T-cell (primary cell): ENCODE data around the gene JUN. TPM values are rescaled to one million over a fixed set of nuclear protein-coding genes. Genes with fewer than 3 reads are reported as not detected.
"Not testable (repeated sequence)": the region's sequence is repeated elsewhere in the genome, so short reads cannot be mapped to it uniquely, and the experiment has no call there.

Experiments used
- ATAC-seq, 4 experiments: fragments of 200-7000 bp in 3 of 4; fragments of 150-1000 bp in 1 of 4; cut with Tn5 transposase; replicated peaks in 1 of 4; 1 replicate in 3 of 4; 2 replicates in 1 of 4; pipeline ENCODE4 v1.10.0; 2021; ENCODE audit warnings: moderate library complexity in 3 of 4, mild to moderate bottlenecking in 2 of 4, moderate number of reproducible peaks in 1 of 4
- CTCF ChIA-PET, 2 donors: fragments of 300-600 bp; sonication (Branson Sonifier 250); formaldehyde crosslinking; loops; one replicate each; lab custom pipeline; 2022; ENCODE audit warnings: antibody characterized with exemption in 2 of 2; lab: Charles Lee
- POLR2A ChIA-PET, 2 donors: fragments of 300-600 bp; sonication (Branson Sonifier 250); formaldehyde crosslinking; loops; one replicate each; lab custom pipeline; 2022; ENCODE audit warnings: antibody characterized with exemption in 2 of 2; lab: Charles Lee
- DNase-seq, 35 experiments: peaks; one replicate each; pipeline versions ENCODE4 v3.0.0 to v3.0.0-alpha.2; 2013 to 2023
- H3K27ac ChIP-seq: one replicate; pipeline ENCODE4 v1.5.1; 2013; ENCODE audit warnings: low read length
- H3K27me3 ChIP-seq, 2 experiments: replicated peaks in 1 of 2; 1 replicate in 1 of 2; 2 replicates in 1 of 2; pipeline versions ENCODE4 v1.6.1 to v1.7.0; 2013; ENCODE audit warnings: low read length in 1 of 2, mixed read lengths in 1 of 2; ENCODE audit not compliant: control insufficient read depth in 2 of 2, insufficient read depth in 2 of 2; ENCODE audit errors: extremely low read depth in 1 of 2
- H3K36me3 ChIP-seq, 2 donors: 1 replicate in 1 of 2; 2 replicates in 1 of 2; pipeline versions ENCODE4 v1.6.1 to v1.7.0; 2013; ENCODE audit warnings: low read length in 1 of 2; ENCODE audit not compliant: control insufficient read depth in 2 of 2, insufficient read depth in 1 of 2; ENCODE audit errors: extremely low read depth in 1 of 2
- H3K4me1 ChIP-seq, 2 experiments: 1 replicate in 1 of 2; 2 replicates in 1 of 2; pipeline versions ENCODE4 v1.6.1 to v1.7.0; 2013; ENCODE audit warnings: low read length in 2 of 2, mixed read lengths in 1 of 2; ENCODE audit not compliant: insufficient read depth in 2 of 2, control insufficient read depth in 1 of 2; ENCODE audit errors: extremely low read depth in 1 of 2
- H3K4me3 ChIP-seq, 2 donors: 1 replicate in 1 of 2; 2 replicates in 1 of 2; pipeline versions ENCODE4 v1.5.1 to v1.7.0; 2013; ENCODE audit warnings: mild to moderate bottlenecking in 2 of 2, low read length in 1 of 2, moderate library complexity in 1 of 2; ENCODE audit not compliant: control insufficient read depth in 1 of 2; ENCODE audit errors: extremely low read depth in 1 of 2
- H3K9me3 ChIP-seq: 2 replicates; pipeline ENCODE4 v1.7.0; 2013
- H3K27ac Mint-ChIP-seq, 2 donors: one replicate each; pipeline ENCODE4 v1.8.0; 2020 to 2021; ENCODE audit warnings: mild to moderate bottlenecking in 2 of 2, mixed read lengths in 2 of 2
- H3K27me3 Mint-ChIP-seq, 2 donors: one replicate each; pipeline ENCODE4 v1.8.0; 2021 to 2022; ENCODE audit warnings: mixed read lengths in 2 of 2
- H3K36me3 Mint-ChIP-seq: one replicate; pipeline ENCODE4 v1.8.0; 2021; ENCODE audit warnings: mixed read lengths
- H3K4me1 Mint-ChIP-seq, 3 donors: one replicate each; pipeline ENCODE4 v1.8.0; 2020 to 2022; ENCODE audit warnings: mixed read lengths in 3 of 3, mild to moderate bottlenecking in 1 of 3
- H3K4me3 Mint-ChIP-seq, 3 donors: one replicate each; pipeline ENCODE4 v1.8.0; 2020 to 2022; ENCODE audit warnings: mild to moderate bottlenecking in 3 of 3, mixed read lengths in 3 of 3, moderate library complexity in 3 of 3
- H3K9me3 Mint-ChIP-seq, 3 donors: one replicate each; pipeline ENCODE4 v1.8.0; 2020 to 2022; ENCODE audit warnings: mixed read lengths in 3 of 3
- WGBS: methylation state at CpG from one replicate; pipeline ENCODE4 v1.1.5; 2013; ENCODE audit warnings: missing lambda C conversion rate; ENCODE audit not compliant: insufficient coverage; 5-methylcytosine and 5-hydroxymethylcytosine counted together
- total RNA-seq, 35 experiments: library from RNA in 6 of 35; stranded (reverse) in 6 of 35; fragments of 120-200 nt in 1 of 35; gene quantifications; one replicate each; pipeline versions ENCODE4 v1.2.1 to v1.2.4 and lab custom pipeline; 2013 to 2026

JUN gene
- total RNA-seq, 5 donors from 2014 or later (not counting 1 experiment from before 2014, with no cell fraction given): 43.2 to 1,335 (median 56.6) TPM

DNA sequence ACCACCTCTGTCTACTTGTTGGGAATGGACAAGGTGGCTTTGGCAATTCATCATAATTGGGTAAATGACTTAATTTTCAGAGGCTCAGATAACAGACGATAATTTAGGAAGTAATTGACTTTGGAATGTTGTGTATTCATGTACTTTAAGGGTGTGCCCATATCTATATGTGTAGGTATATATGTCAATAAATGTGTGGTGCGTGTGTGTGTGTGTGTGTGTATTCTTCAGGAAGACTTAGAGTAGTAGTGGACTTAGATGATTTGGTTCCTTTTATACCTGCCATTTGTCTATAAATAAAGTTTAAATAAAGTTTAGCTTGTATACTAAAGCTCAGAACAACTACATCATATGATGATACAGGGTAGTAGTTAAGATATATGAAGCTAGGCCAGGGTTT, 20.0 kb upstream of the JUN start:
- Histone ChIP-seq H3K27ac (no peak overlapping the region), H3K27me3 (no peaks in the 10 kb centered on the region), H3K4me3 (no peak overlapping the region), H3K9me3 (no peaks in the 10 kb centered on the region), H3K36me3 (no peaks in the 10 kb centered on the region), H3K4me1 (no peaks in the 10 kb centered on the region)
- ChIA-PET POLR2A (no interaction called here), CTCF (no interaction called here)
- peaks cover 14 to 20% (median 18%) of the 10 kb centered on the region in 3 donors for H3K4me1 Mint-ChIP-seq
- DNase-seq (no peak), ATAC-seq (no peak)
- H3K27me3 Mint-ChIP-seq: no peaks in the 10 kb centered on the region
- H3K4me3 Mint-ChIP-seq: no peak overlapping the region
- 83% methylated on average over 1 of the region's 2 CpGs for WGBS
- H3K36me3 Mint-ChIP-seq: peaks cover 39% of the 10 kb centered on the region
- no peak overlapping the region for H3K27ac Mint-ChIP-seq
- no peaks in the 10 kb centered on the region for H3K9me3 Mint-ChIP-seq

DNA sequence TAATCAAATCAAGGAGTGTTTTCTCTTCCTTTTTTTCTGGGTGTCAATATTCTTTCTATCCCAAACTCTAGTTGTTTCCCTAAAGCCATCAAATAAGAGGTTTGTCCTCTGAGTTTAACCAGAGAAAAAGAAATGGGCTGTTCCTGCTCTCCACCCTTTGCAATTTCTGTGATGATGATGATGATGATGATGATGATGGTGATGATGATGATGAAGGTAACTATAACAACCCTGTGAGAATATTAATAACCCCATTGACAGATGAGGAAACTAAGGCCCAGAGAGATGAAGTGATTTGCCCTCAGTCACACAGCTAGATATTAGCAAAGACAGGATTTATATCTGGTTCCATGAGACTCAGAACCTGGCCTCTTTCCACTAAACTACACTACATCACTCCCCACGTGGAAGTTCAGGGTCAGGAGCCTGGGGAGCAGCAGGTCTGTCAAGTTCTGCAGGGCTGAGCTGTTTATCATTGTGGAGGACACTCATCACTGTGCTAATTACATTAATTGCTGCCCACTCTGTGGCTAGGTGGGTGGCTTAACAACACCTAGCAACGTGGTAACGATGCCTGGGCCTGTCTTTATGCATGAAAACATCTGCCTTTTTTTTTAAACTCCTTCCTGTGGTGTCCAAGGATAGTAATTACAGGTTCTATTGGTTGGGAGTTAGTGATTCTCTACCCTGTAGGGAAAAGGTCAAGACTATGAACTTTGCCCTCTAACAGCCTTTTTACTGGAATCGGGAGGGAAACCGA, 19.0 kb upstream of the JUN start:
- Histone ChIP-seq H3K4me3 (no peak overlapping the region), H3K27me3 (no peaks in the 10 kb centered on the region), H3K4me1 (no peaks in the 10 kb centered on the region), H3K27ac (no peak overlapping the region), H3K36me3 (no peaks in the 10 kb centered on the region), H3K9me3 (no peaks in the 10 kb centered on the region)
- Mint-ChIP-seq H3K27ac (no peak overlapping the region), H3K9me3 (no peaks in the 10 kb centered on the region), H3K4me3 (no peak overlapping the region), H3K4me1 (peaks cover 15 to 18% (median 18%) of the 10 kb centered on the region in 3 donors), H3K36me3 (peaks cover 42% of the 10 kb centered on the region), H3K27me3 (no peaks in the 10 kb centered on the region)
- POLR2A ChIA-PET: no interaction called here
- no peak for DNase-seq
- CTCF ChIA-PET: no interaction called here
- ATAC-seq: no peak
- 53% methylated on average over 2 of the region's 5 CpGs for WGBS

GRCh38 chr1:58801286-58801685, 17.4 kb upstream of the JUN start:
- DNase-seq, H3K4me3 ChIP-seq, H3K9me3 ChIP-seq, POLR2A ChIA-PET, H3K27me3 Mint-ChIP-seq, CTCF ChIA-PET, H3K27ac ChIP-seq, H3K36me3 ChIP-seq, H3K27ac Mint-ChIP-seq, H3K9me3 Mint-ChIP-seq, ATAC-seq, H3K4me1 ChIP-seq, H3K27me3 ChIP-seq, H3K4me3 Mint-ChIP-seq: not testable (repeated sequence)
- no CpG with 5 or more reads among the region's 1 CpG for WGBS
- Mint-ChIP-seq H3K36me3 (peaks cover 43% of the 10 kb centered on the region), H3K4me1 (peaks cover 9 to 13% (median 13%) of the 10 kb centered on the region in 3 donors)

- 80% methylated on average over 1 of the region's 1 CpG for WGBS
- no peak overlapping the region for H3K27ac Mint-ChIP-seq
- CTCF ChIA-PET: no interaction called here
Measured at GRCh38 chr1:58799650-58800049, 15.8 kb upstream of the JUN start.

DNA sequence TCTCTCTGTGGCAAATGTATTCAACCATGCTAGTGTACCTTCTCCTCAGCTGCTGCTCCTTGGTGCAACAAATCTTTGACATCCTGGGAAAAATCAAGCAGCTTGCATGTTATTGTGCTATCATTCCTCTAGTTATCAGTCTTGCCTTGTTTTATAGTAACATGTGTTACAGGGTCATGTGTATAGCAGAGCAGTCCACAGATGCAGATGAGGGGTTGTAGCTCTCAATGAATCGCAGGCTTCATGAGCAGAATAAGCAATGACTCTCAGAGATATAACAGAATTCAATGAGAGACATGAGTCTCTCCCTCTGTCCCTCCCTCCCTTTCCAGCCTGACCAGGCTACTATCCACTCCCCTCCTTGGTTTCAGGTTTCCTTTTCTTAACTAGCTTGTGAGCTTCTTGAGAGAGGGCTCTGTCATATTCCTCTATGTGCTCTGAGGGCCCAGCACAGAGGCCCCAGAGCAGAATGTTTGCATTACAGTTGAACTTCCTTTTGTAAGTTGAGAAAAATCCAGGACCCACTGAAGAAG, 15.1 kb upstream of the JUN start:
- WGBS: no CpG with 5 or more reads among the region's 1 CpG
- Histone ChIP-seq H3K27ac (no peak overlapping the region), H3K36me3 (no peaks in the 10 kb centered on the region), H3K9me3 (no peaks in the 10 kb centered on the region), H3K4me1 (no peaks in the 10 kb centered on the region), H3K27me3 (no peaks in the 10 kb centered on the region), H3K4me3 (no peak overlapping the region)
- H3K27me3 Mint-ChIP-seq: no peaks in the 10 kb centered on the region
- H3K4me3 Mint-ChIP-seq: no peak overlapping the region
- H3K36me3 Mint-ChIP-seq: peaks cover 28% of the 10 kb centered on the region
- CTCF ChIA-PET: interaction anchor here in 1 of 2 donors (0.6 kb wide), 1 partner anchor 37 kb away, joined by 3 read pairs; no protein-coding TSS in a partner anchor
- H3K4me1 Mint-ChIP-seq: peaks cover 15 to 26% (median 19%) of the 10 kb centered on the region in 3 donors
- POLR2A ChIA-PET: no interaction called here
- DNase-seq (no peak), ATAC-seq (no peak)
- no peak overlapping the region for H3K27ac Mint-ChIP-seq
- H3K9me3 Mint-ChIP-seq: no peaks in the 10 kb centered on the region

More at GRCh38 chr1:58799650-58800049, 15.8 kb upstream of the JUN start:
- H3K36me3 ChIP-seq: no peaks in the 10 kb centered on the region
- Mint-ChIP-seq H3K4me3 (no peak overlapping the region), H3K27me3 (no peaks in the 10 kb centered on the region), H3K4me1 (peaks cover 9 to 20% (median 12%) of the 10 kb centered on the region in 3 donors), H3K36me3 (peaks cover 29% of the 10 kb centered on the region), H3K9me3 (no peaks in the 10 kb centered on the region)
- ATAC-seq (no peak), DNase-seq (no peak)
- H3K4me3 ChIP-seq: no peak overlapping the region
- H3K27me3 ChIP-seq: no peaks in the 10 kb centered on the region
- no peaks in the 10 kb centered on the region for H3K9me3 ChIP-seq
- no peak overlapping the region for H3K27ac ChIP-seq
- POLR2A ChIA-PET: no interaction called here
- H3K4me1 ChIP-seq: no peaks in the 10 kb centered on the region

- H3K4me1 Mint-ChIP-seq: peaks cover 32 to 35% (median 33%) of the 10 kb centered on the region in 3 donors
- H3K4me1 ChIP-seq: no peaks in the 10 kb centered on the region
- H3K36me3 Mint-ChIP-seq: peaks cover 17% of the 10 kb centered on the region
- H3K36me3 ChIP-seq: no peaks in the 10 kb centered on the region
- ATAC-seq (no peak), DNase-seq (no peak)
- no peaks in the 10 kb centered on the region for H3K27me3 Mint-ChIP-seq
- POLR2A ChIA-PET: no interaction called here
- H3K9me3 ChIP-seq: no peaks in the 10 kb centered on the region
- no peak overlapping the region for H3K4me3 Mint-ChIP-seq
- CTCF ChIA-PET: no interaction called here
- H3K27ac Mint-ChIP-seq: no peak overlapping the region
- no peaks in the 10 kb centered on the region for H3K9me3 Mint-ChIP-seq
- no peak overlapping the region for H3K4me3 ChIP-seq
- no peaks in the 10 kb centered on the region for H3K27me3 ChIP-seq
- H3K27ac ChIP-seq: no peak overlapping the region
Measured at GRCh38 chr1:58796416-58796815, 12.6 kb upstream of the JUN start.
